Stimulated activated CD8-positive, alpha-beta memory T cell treated with anti-CD3 and anti-CD28 coated beads, Interleukin-12 subunit alpha, Interleukin-12 subunit beta, amount 100 ng/mL, for 1 hour (primary cell): Measurements from ENCODE around the gene XPR1.
"Not testable (repeated sequence)": the region's sequence is repeated elsewhere in the genome, so short reads cannot be mapped to it uniquely, and the experiment has no call there.

Source experiments
- DNase-seq: peaks from one replicate; pipeline ENCODE4 v3.0.0-alpha.2; 2020; ENCODE audit warnings: low read depth

Gene XPR1

GRCh38 chr1:180722586-180722985 lies 90.8 kb downstream of the XPR1 start:
- no peak for DNase-seq

GRCh38 chr1:180724055-180724454 lies 92.2 kb downstream of the XPR1 start:
- DNase-seq: no peak

GRCh38 chr1:180726024-180726423 lies 94.2 kb downstream of the XPR1 start:
- DNase-seq: not testable (repeated sequence)

GRCh38 chr1:180727751-180728150 lies 95.9 kb downstream of the XPR1 start:
- DNase-seq: not testable (repeated sequence)

GRCh38 chr1:180728472-180729106 lies 96.8 kb downstream of the XPR1 start:
- DNase-seq: no peak

GRCh38 chr1:180731131-180731530 lies 99.3 kb downstream of the XPR1 start:
- DNase-seq: no peak

GRCh38 chr1:180732866-180733265 lies 101.0 kb downstream of the XPR1 start:
- no peak for DNase-seq

- no peak for DNase-seq
Measured at GRCh38 chr1:180734366-180734765, 102.5 kb downstream of the XPR1 start.

- DNase-seq: no peak
Measured at GRCh38 chr1:180742663-180743062, 110.8 kb downstream of the XPR1 start.

- DNase-seq: no peak
Measured at GRCh38 chr1:180743868-180744267, 112.0 kb downstream of the XPR1 start.

GRCh38 chr1:180745098-180745497 lies 113.3 kb downstream of the XPR1 start:
- no peak for DNase-seq

- DNase-seq: no peak
Measured at GRCh38 chr1:180751921-180752320, 120.1 kb downstream of the XPR1 start.

GRCh38 chr1:180754453-180754852 lies 122.6 kb downstream of the XPR1 start:
- DNase-seq: no peak

GRCh38 chr1:180757657-180758056 lies 125.8 kb downstream of the XPR1 start:
- DNase-seq: no peak

GRCh38 chr1:180762796-180763195 lies 131.0 kb downstream of the XPR1 start:
- no peak for DNase-seq

GRCh38 chr1:180765151-180765550 lies 133.3 kb downstream of the XPR1 start:
- no peak for DNase-seq

- no peak for DNase-seq
Measured at GRCh38 chr1:180769889-180770288, 138.1 kb downstream of the XPR1 start.

- no peak for DNase-seq
Measured at GRCh38 chr1:180773210-180773865, 141.5 kb downstream of the XPR1 start.

- no peak for DNase-seq
Measured at GRCh38 chr1:180775801-180776200, 144.0 kb downstream of the XPR1 start.

- DNase-seq: no peak
Measured at GRCh38 chr1:180777072-180777689, 145.4 kb downstream of the XPR1 start.

GRCh38 chr1:180778782-180779398 lies 147.1 kb downstream of the XPR1 start:
- no peak for DNase-seq

- no peak for DNase-seq
Measured at GRCh38 chr1:180779584-180779983, 147.8 kb downstream of the XPR1 start.

GRCh38 chr1:180781718-180782117 lies 149.9 kb downstream of the XPR1 start:
- DNase-seq: no peak
